ENCODE data around the gene DCLRE1C. TPM values are rescaled to one million over a fixed set of nuclear protein-coding genes. Genes with fewer than 3 reads are reported as not detected.

The DCLRE1C gene
- total and polyA plus RNA-seq, 11 donors, result 2.0 to 9.6 (median 5.3) TPM

GRCh38 chr10:14859775-14860174 is 94.1 kb downstream of the DCLRE1C start:
- no peaks in the 10 kb centered on the region for H3K27me3 ChIP-seq
- H3K4me3 ChIP-seq, result no peak overlapping the region
- TF ChIP-seq POLR2A (IDR thresholded peaks at IDR 0.05), result no peak
- peaks cover 0 to 11% (median 0%) of the 10 kb centered on the region in 12 donors for H3K4me1 ChIP-seq
- H3K9me3 ChIP-seq, result peaks cover 0 to 4% (median 0%) of the 10 kb centered on the region in 12 donors
- no peak overlapping the region for H3K27ac ChIP-seq
- DNase-seq (no peak), ATAC-seq (no peak)
- peaks cover 0 to 60% (median 47%) of the 10 kb centered on the region in 9 donors for H3K36me3 ChIP-seq
- intact Hi-C loops (cut with DNase I), result no loop called here

- H3K4me1 ChIP-seq, result peaks cover 0 to 11% (median 0%) of the 10 kb centered on the region in 12 donors
- no peaks in the 10 kb centered on the region for H3K27me3 ChIP-seq
- no peak overlapping the region for H3K27ac ChIP-seq
- TF ChIP-seq POLR2A (IDR thresholded peaks at IDR 0.05) (no peak), CTCF (IDR thresholded peaks at IDR 0.05) (no peak)
- no peak overlapping the region for H3K4me3 ChIP-seq
- peaks cover 0 to 67% (median 54%) of the 10 kb centered on the region in 9 donors for H3K36me3 ChIP-seq
- no peak for ATAC-seq
- H3K9me3 ChIP-seq, result no peaks in the 10 kb centered on the region
- no peak for DNase-seq
- intact Hi-C loops (cut with DNase I), result no loop called here
- 80 to 89% (median 86%) methylated on average over 5 of the region's 5 CpGs for WGBS, 4 donors
Observed at GRCh38 chr10:14859043-14859442, 94.9 kb downstream of the DCLRE1C start.

GRCh38 chr10:14858338-14858960 is 95.4 kb downstream of the DCLRE1C start:
- TF ChIP-seq POLR2A (IDR thresholded peaks at IDR 0.05), result no peak
- no peak for TF ChIP-seq CTCF (IDR thresholded peaks at IDR 0.05)
- H3K9me3 ChIP-seq, result no peaks in the 10 kb centered on the region
- H3K27ac ChIP-seq, result no peak overlapping the region
- intact Hi-C loops (cut with DNase I), result no loop called here
- H3K4me3 ChIP-seq, result no peak overlapping the region
- ATAC-seq (no peak), DNase-seq (no peak)
- WGBS, 4 donors, result 91 to 94% (median 92%) methylated on average over 6 of the region's 6 CpGs
- peaks cover 0 to 73% (median 58%) of the 10 kb centered on the region in 9 donors for H3K36me3 ChIP-seq
- peaks cover 0 to 11% (median 0%) of the 10 kb centered on the region in 12 donors for H3K4me1 ChIP-seq
- H3K27me3 ChIP-seq, result no peaks in the 10 kb centered on the region

- no peaks in the 10 kb centered on the region for H3K9me3 ChIP-seq
Observed at GRCh38 chr10:14855453-14855852, 98.4 kb downstream of the DCLRE1C start.

More at GRCh38 chr10:14855453-14855852, 98.4 kb downstream of the DCLRE1C start:
- H3K4me3 ChIP-seq, result no peak overlapping the region
- H3K4me1 ChIP-seq, result peaks cover 0 to 11% (median 0%) of the 10 kb centered on the region in 12 donors
- H3K36me3 ChIP-seq, result peaks cover 0 to 91% (median 65%) of the 10 kb centered on the region in 9 donors
- TF ChIP-seq CTCF (IDR thresholded peaks at IDR 0.05) (no peak), POLR2A (IDR thresholded peaks at IDR 0.05) (no peak)
- DNase-seq, result no peak
- no peak for ATAC-seq
- no peaks in the 10 kb centered on the region for H3K27me3 ChIP-seq
- 90 to 98% (median 94%) methylated on average over 1 of the region's 1 CpG for WGBS, 4 donors
- intact Hi-C loops (cut with DNase I), result no loop called here
- no peak overlapping the region for H3K27ac ChIP-seq
